H1 (cell line): ENCODE measurements around the gene CDK2. TPM values are rescaled to one million over a fixed set of nuclear protein-coding genes. Genes with fewer than 3 reads are reported as not detected.

Experiments used
- ASH2L ChIP-seq: fragments of 200-600, 300-600 bp; sonication (generic); IDR thresholded peaks from one replicate; pipeline ENCODE4 v1.7.1; 2017; ENCODE audit warnings: low read length
- CEBPB ChIP-seq: IDR thresholded peaks from 2 replicates; pipeline ENCODE4 v1.6.1; 2012; ENCODE audit warnings: low read depth, low read length
- CTBP2 ChIP-seq: IDR thresholded peaks from 2 replicates; pipeline ENCODE4 v1.7.0; 2011; ENCODE audit warnings: borderline replicate concordance, mild to moderate bottlenecking, moderate library complexity, mixed read lengths, low read length; ENCODE audit not compliant: insufficient read depth, insufficient read length
- POLR2A ChIP-seq, 2 experiments: IDR thresholded peaks; 1 replicate in 1 of 2; 2 replicates in 1 of 2; pipeline ENCODE4 v1.6.1; 2011; ENCODE audit warnings: low read depth in 2 of 2, low read length in 2 of 2, mild to moderate bottlenecking in 2 of 2; ENCODE audit errors: control extremely low read depth in 1 of 2
- SIX5 ChIP-seq: IDR thresholded peaks from 2 replicates; pipeline ENCODE4 v1.6.1; 2011; ENCODE audit warnings: mild to moderate bottlenecking, low read depth, low read length
- SP1 ChIP-seq: IDR thresholded peaks from 2 replicates; pipeline ENCODE4 v1.6.1; 2011; ENCODE audit warnings: low read depth, low read length
- SRF ChIP-seq: IDR thresholded peaks from 2 replicates; pipeline ENCODE4 v1.6.1; 2011; ENCODE audit warnings: mild to moderate bottlenecking, low read depth, low read length, moderate library complexity
- polyA plus RNA-seq, 7 experiments: library from polyadenylated mRNA; depleted of rRNA in 3 of 7; stranded (reverse) in 5 of 7; unstranded in 2 of 7; fragments of >200 nt in 5 of 7; fragments of 200-250 nt in 2 of 7; gene quantifications; 1 replicate in 5 of 7; 2 replicates in 1 of 7; 4 replicates in 1 of 7; pipeline versions ENCODE4 v1.2.1 to v1.2.3, GENCODE V29; 2011 to 2013; ENCODE audit warnings: missing spikeins in 2 of 7, mixed read lengths in 2 of 7
- total RNA-seq: library from RNA; stranded (reverse); fragmentation: NEBNext Ultra II Directional; extraction: Animal tissue kit (Norgen Biotek cat#: 25700); gene quantifications from 2 replicates; pipeline ENCODE4 v1.2.1, GENCODE V29; 2021
- TF ChIP-seq, protein P1 (sequence below): fragments of 300-600 bp; sonication (generic); IDR thresholded peaks from 2 replicates; pipeline ENCODE4 v1.7.1; 2012; ENCODE audit warnings: low read length, moderate library complexity, mild to moderate bottlenecking, inconsistent platforms; ENCODE audit not compliant: insufficient replicate concordance
- TF ChIP-seq, protein P2 (sequence below): IDR thresholded peaks from 2 replicates; pipeline ENCODE4 v1.6.1; 2011; ENCODE audit warnings: low read length, improper control_type of control experiment

The CDK2 gene
- total and polyA plus RNA-seq, 2 of the 8 experiments (the other 6 are each of a cell fraction or from before 2014, with no cell fraction given), result 39.4 to 42.5 TPM

DNA sequence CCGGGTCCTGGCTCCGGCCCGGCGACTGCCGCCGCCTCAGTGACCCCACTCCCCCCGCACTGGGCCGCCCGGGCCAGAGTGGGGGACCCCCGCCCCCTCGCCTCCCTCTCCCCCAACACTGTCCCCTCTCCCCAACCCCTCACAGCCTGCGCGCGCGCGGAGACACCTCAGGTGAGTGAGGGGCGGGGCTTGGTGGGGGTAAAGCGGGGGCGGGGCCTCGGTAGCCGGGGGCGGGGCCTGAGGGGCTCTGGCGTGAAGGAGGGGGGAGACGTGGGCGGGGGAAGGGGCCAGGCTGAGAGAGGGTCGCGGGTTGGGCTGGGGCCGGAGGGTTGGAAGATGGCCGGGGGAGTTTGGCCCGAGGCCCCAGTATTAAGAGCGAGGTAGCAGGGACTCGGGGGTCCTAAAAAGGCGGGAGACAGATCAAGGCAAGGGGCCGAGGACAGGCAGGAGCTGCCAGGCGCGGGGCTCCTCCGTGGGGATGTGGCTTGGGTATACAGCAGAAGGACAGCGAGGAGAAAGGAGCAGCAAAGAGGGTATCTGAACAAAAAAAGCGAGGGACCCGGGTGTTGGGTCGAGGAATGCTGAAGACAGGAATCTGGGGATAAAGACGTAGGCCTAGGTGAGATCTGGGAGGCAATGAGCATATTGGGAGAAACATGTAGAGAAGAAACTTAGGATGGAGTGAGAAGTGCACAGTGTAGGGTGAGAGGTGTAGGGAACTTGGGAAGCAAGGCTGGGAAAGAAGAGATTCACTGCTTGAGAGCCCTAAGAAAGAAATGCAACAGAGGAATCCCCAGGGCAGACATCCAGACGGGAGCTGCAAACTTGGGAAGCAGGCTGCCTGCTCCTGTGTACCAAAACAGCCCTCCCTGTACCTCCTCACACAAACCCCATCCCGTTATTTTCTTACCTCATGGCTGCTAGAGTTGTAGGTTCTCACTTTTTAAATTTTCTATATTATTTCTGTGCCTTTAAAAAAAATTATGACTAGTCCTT is 41.2 kb downstream of the CDK2 start (continued):
- TF ChIP-seq, protein P1, sequence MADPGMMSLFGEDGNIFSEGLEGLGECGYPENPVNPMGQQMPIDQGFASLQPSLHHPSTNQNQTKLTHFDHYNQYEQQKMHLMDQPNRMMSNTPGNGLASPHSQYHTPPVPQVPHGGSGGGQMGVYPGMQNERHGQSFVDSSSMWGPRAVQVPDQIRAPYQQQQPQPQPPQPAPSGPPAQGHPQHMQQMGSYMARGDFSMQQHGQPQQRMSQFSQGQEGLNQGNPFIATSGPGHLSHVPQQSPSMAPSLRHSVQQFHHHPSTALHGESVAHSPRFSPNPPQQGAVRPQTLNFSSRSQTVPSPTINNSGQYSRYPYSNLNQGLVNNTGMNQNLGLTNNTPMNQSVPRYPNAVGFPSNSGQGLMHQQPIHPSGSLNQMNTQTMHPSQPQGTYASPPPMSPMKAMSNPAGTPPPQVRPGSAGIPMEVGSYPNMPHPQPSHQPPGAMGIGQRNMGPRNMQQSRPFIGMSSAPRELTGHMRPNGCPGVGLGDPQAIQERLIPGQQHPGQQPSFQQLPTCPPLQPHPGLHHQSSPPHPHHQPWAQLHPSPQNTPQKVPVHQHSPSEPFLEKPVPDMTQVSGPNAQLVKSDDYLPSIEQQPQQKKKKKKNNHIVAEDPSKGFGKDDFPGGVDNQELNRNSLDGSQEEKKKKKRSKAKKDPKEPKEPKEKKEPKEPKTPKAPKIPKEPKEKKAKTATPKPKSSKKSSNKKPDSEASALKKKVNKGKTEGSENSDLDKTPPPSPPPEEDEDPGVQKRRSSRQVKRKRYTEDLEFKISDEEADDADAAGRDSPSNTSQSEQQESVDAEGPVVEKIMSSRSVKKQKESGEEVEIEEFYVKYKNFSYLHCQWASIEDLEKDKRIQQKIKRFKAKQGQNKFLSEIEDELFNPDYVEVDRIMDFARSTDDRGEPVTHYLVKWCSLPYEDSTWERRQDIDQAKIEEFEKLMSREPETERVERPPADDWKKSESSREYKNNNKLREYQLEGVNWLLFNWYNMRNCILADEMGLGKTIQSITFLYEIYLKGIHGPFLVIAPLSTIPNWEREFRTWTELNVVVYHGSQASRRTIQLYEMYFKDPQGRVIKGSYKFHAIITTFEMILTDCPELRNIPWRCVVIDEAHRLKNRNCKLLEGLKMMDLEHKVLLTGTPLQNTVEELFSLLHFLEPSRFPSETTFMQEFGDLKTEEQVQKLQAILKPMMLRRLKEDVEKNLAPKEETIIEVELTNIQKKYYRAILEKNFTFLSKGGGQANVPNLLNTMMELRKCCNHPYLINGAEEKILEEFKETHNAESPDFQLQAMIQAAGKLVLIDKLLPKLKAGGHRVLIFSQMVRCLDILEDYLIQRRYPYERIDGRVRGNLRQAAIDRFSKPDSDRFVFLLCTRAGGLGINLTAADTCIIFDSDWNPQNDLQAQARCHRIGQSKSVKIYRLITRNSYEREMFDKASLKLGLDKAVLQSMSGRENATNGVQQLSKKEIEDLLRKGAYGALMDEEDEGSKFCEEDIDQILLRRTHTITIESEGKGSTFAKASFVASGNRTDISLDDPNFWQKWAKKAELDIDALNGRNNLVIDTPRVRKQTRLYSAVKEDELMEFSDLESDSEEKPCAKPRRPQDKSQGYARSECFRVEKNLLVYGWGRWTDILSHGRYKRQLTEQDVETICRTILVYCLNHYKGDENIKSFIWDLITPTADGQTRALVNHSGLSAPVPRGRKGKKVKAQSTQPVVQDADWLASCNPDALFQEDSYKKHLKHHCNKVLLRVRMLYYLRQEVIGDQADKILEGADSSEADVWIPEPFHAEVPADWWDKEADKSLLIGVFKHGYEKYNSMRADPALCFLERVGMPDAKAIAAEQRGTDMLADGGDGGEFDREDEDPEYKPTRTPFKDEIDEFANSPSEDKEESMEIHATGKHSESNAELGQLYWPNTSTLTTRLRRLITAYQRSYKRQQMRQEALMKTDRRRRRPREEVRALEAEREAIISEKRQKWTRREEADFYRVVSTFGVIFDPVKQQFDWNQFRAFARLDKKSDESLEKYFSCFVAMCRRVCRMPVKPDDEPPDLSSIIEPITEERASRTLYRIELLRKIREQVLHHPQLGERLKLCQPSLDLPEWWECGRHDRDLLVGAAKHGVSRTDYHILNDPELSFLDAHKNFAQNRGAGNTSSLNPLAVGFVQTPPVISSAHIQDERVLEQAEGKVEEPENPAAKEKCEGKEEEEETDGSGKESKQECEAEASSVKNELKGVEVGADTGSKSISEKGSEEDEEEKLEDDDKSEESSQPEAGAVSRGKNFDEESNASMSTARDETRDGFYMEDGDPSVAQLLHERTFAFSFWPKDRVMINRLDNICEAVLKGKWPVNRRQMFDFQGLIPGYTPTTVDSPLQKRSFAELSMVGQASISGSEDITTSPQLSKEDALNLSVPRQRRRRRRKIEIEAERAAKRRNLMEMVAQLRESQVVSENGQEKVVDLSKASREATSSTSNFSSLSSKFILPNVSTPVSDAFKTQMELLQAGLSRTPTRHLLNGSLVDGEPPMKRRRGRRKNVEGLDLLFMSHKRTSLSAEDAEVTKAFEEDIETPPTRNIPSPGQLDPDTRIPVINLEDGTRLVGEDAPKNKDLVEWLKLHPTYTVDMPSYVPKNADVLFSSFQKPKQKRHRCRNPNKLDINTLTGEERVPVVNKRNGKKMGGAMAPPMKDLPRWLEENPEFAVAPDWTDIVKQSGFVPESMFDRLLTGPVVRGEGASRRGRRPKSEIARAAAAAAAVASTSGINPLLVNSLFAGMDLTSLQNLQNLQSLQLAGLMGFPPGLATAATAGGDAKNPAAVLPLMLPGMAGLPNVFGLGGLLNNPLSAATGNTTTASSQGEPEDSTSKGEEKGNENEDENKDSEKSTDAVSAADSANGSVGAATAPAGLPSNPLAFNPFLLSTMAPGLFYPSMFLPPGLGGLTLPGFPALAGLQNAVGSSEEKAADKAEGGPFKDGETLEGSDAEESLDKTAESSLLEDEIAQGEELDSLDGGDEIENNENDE, result no peak
- TF ChIP-seq POLR2A (IDR thresholded peaks at IDR 0.05; ENCODE audit: control extremely low read depth in 1 of 2, low read depth in 2 of 2, low read length in 2 of 2), result peak; percentile 63
- TF ChIP-seq SP1, result no peak
- TF ChIP-seq, protein P2, sequence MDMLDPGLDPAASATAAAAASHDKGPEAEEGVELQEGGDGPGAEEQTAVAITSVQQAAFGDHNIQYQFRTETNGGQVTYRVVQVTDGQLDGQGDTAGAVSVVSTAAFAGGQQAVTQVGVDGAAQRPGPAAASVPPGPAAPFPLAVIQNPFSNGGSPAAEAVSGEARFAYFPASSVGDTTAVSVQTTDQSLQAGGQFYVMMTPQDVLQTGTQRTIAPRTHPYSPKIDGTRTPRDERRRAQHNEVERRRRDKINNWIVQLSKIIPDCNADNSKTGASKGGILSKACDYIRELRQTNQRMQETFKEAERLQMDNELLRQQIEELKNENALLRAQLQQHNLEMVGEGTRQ, result no peak
- TF ChIP-seq SRF, result no peak
- TF ChIP-seq CTBP2, result no peak
- TF ChIP-seq CEBPB, result no peak
- TF ChIP-seq SIX5, result no peak
- peak; percentile 64 for TF ChIP-seq ASH2L
